Glomerular visceral epithelial cell (primary cell): Measurements from ENCODE around the gene ETNK2.
"Not testable (repeated sequence)": the region's sequence is repeated elsewhere in the genome, so short reads cannot be mapped to it uniquely, and the experiment has no call there.

Experiments
- DNase-seq: peaks from one replicate; pipeline ENCODE4 v3.0.0-alpha.2; 2016; ENCODE audit errors: extremely low spot score

The ETNK2 gene

DNA sequence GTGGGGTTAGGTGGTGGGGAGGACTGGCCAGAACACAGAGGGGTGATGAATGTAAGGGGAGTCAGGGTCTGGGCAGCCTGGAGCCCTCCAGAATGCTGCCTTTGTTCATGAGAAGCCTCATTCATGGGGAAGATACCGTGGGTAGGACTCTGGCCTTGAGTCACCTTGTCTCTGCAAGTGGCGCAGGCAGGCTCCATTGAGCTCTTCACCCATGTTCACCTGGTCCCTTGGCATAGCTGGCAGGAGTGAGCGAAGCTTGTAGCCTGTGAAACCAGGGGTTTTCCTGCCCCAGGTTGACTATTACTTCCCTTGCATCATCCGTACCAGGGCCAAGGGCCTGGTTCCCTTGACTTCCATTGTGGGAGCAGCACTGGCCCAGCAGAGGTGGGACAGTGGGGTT, 53.2 kb downstream of the ETNK2 start:
- no peak for DNase-seq

DNA sequence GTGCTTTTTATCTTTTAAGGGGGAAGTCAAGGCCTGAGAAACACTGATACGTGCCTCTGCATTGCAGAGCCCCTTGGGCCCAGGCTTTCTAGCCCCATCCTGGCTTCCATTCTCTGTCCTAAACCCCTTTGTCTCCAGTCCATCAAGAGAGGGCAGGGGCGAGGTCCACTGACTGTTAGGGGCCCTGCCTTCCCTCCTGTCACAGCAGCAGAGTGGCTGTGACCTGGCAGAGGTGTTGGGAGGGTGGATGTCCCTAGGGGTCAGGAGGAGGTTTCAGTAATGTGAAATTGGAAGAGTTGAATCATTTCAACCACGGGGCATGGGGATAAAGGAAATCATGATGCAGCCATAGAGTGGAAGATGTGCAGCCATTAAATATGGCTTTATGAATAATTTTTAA, 54.9 kb downstream of the ETNK2 start:
- DNase-seq: no peak

DNA sequence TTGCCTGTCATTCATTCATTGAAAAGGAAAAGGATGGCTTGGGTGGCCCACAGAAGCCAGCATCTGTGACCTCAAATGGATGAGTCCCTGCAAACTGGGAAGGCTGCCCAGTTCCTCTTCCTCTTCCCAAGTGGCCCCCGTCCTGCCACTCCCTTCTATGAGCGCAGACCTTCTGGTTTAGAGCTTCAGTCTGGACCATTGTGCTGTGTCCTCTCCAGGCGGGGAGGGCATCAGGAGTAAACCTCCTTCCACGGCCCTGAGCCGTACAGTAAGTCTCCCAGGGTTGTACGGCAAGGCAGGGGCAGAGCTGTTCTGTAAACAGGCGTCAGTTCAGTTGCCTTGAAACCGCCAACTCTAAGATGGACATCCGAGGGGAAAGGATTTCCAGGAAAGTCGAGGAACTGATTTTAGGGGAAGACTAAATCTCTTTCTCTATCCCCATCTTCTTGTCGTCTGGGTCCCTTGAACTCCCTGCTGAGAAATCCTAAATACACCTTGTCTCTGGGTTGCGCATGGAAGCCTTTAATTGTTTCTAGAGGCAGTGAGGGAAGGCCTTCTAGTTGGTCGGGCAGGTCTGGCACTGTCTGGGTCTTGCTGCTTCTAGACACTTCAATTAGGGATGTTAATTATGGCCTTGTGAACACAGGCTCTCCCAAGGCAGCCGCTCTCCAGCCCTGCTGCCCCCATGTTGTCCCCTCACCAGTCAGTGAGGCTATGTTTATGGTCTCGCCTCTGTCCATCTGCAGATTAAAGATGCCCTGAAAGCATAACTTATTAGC, 56.8 kb downstream of the ETNK2 start:
- no peak for DNase-seq

DNA sequence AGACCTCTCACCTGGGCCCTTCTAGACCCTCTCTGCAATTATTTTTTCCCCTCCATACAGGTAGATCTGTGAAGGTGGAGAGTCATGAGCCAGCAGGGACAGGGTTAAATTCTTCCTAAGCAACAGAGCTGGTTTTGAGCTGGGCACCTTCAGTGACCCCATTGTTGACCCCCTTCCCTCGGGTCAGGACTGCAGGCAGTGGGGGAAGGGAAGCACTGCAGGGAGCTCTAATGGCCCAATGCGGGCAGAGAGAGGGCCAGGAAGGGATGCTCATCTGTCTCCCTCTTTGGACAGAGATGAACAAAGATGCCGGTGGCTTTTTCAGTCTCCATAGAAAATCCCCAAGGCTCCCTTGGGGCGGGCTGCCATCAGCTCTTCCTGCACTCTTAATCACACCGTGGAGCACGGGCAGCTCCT, 57.5 kb downstream of the ETNK2 start:
- no peak for DNase-seq

DNA sequence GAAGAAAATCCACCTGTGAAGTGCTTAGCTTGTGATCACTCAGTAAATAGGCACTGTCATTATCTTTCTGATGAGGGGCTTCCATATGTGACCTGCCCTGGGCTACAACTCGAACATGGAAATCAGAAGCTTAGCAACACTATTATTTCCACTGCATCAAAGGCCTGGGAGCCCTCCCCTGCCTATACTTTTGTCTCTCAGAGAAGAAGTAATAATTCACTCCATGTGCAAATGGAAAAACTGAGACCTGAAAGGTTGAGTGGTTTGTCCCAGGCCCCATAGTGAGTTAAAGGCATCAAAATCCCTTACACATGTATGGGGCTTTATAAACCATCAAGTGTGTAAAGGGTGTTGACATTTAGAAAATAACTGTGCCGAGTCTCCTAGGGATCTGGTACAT, 58.1 kb downstream of the ETNK2 start:
- DNase-seq: no peak

DNA sequence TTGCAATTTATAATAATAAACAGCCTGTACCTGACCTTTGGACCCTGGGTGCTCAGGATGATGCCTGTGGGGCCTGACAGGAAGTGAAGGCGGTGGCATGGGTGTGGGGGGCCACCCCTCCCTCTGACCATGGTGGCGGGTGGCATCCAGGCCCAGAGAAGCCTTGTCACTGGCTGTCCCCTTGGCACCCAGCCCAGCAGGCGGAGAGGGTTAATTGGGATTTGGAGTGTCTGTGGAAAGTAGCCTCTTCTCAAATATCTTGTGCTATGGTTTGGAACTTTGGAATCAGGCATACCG, 58.5 kb downstream of the ETNK2 start:
- DNase-seq: peak; percentile 22

DNA sequence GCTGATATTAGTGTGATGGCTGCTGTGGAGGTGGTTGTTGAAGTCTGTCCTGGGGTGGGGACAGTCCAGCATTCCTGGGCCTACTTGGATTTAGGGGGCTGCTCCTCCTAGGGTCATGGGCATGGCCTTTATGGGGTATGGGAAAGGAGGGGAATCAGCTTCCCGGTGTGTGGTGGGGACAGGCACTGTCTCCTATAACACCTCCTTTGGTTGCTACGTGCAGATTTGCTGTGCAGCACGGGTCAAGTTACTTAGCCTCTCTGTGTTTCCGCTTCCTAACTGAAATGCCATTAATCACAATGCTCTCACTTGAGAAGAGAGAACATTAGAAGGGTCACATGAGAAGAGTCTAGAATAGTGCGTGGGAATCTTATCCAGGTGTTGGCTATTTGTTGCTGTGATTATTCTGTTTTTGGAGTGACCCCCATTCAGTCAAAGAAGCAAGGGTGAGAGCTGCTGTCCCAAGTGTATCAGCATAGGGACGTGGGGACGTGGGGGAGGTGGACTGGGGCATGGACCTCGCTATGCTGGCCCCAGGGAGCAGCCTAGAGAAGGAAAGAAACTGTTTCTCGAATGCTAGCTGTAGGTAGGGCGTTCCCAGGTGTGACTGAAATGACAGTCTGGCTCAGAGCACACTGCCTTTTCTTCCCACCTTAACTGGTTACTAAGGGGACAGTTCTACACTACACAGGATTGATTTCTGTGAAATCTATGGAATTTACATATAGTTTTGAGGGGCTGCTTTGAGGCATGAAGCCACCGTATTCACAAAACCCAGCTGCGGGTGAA, 59.0 kb downstream of the ETNK2 start:
- DNase-seq: no peak

DNA sequence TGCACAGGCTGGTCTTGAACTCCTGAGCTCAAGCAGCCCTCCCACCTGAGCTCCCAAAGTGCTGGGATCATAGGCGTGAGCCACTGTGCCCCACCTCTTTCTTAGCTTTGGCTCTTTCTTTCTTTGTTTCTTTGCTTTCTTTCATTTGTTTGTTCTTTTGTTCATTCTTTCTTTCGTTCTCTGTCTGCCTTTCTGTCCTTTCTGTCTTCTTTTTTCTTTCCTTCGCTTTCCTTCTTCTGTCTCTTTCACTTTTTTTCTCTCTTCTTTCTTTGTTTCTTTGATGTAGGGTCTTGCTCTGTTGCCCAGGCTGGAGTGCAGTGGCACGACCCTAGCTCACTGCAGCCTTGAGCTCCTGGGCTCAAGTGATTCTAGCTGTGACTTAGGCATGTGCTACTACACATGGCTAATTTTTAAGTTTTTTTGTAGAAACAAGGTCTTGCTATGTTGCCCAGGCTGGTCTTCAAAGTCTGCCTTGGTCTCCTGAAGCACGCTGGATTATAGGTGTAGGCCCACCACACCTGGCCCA, 60.0 kb downstream of the ETNK2 start:
- no peak for DNase-seq

DNA sequence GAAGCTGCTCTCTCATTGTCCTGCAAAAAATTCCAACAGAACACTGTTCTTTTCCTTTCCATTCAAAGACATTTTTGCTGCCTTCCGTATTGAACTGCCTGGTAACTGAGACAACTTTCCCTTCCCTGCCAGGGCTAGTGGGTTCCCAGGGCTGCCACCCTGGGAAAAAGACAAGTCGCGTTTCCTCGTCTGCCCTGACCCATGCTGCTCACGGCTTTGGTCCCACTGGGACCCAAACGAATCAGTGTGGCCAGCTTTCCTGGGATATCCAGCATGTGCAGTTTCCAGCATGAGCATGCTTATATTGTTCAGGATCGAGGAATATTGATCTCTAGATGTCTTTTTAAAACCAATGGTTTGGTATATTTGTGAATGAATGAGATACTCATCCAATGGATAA, 60.8 kb downstream of the ETNK2 start:
- no peak for DNase-seq

DNA sequence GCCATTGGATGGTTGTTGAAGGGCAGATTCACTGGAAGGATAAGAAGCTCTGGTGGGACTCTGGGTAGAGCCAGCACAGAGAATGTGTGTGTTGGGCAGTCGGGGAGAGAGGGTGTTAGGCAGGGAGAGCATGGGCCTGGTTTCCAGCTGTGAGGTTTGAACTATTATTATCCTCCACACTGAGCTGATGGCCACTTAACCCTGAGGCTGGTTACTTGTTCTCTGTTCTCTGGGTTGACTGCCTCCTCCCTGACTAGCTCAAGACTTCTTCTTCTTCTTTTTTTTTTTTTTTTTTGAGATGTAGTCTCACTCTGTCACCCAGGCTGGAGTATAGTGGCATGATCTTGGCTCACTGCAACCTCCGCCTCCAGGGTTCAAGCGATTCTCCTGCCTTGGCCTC, 61.7 kb downstream of the ETNK2 start:
- not testable (repeated sequence) for DNase-seq

DNA sequence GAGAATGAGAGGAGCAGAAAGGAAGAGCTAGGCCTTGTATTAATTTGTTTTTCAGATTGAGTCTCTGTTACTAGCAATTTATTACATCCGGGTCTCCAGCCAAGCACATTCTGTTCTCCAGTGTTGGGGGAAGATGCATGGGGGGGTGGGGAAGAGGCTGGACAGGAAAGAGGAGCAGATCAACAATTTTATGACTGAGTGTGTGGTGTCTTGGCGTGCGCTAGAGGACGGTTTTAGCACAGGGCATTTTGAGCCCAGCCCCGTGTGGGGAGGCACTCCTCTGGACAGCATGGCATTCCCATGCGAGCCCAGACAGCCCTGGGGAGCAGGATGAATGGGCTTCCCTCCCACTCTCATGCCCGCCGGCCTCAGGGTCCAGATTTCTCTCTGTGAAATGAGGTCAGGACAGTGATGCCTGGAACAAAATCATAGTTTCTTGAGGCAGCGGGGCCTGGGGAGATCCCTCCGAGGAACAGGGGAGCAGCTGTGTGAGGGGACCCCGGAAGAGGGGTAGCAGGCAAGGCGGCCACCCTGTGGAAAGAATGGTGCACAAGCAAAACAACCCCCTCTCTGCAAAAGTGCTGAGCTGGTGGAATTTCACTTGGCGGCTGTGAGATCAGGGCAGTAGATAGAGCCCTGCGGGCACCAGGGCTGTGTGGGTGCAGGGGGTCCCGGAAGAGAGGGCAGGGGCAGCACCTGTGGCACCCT, 62.6 kb downstream of the ETNK2 start:
- no peak for DNase-seq

DNA sequence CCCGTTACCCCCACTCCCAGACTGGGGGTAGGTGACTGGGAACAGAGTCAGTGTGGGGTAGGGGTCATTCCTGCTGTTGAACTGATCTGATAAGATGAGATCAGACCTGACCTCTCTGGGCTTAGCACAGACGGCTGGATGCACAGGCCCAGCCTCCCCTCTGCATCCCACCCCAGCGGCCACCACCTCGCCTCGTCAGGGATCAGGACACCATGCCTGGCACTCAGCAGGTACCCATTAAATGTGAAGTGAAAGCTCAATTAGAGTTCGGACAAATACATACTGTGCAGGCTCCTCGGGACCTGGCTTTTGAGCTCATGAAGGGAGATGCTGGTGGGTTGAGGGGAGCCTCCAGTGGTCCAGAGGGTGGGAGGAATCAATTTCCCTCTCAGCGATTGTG, 63.2 kb downstream of the ETNK2 start:
- no peak for DNase-seq

DNA sequence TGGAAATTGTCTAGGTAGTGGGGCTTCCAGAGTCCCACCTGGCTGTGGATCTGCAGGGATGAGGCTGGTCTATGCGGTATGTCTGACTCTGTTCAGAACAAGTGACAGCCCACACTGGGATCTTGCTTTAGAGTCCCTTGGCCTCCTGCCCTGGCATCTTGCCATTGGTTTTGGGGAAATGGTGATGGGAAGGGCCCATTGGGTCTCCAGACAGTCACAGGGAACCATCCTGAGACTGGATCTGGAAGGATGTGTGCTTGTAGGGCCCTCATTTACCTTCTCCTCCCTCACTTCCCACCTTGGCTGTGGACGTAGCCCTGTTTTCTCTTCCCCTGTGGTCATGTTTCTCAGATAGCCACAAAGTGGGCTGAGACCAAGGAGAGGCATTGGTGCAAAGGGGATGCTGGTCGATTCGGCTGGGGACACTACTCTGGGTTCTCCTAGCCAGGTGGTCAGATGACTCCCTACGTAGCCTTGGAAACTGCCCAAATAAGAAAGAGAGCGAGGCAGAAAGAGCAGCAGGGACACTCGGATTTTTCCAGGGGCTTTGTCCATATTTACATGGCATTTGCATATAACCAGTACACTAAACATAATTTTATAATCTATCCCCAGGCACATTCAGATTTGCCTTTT, 63.8 kb downstream of the ETNK2 start:
- no peak for DNase-seq

DNA sequence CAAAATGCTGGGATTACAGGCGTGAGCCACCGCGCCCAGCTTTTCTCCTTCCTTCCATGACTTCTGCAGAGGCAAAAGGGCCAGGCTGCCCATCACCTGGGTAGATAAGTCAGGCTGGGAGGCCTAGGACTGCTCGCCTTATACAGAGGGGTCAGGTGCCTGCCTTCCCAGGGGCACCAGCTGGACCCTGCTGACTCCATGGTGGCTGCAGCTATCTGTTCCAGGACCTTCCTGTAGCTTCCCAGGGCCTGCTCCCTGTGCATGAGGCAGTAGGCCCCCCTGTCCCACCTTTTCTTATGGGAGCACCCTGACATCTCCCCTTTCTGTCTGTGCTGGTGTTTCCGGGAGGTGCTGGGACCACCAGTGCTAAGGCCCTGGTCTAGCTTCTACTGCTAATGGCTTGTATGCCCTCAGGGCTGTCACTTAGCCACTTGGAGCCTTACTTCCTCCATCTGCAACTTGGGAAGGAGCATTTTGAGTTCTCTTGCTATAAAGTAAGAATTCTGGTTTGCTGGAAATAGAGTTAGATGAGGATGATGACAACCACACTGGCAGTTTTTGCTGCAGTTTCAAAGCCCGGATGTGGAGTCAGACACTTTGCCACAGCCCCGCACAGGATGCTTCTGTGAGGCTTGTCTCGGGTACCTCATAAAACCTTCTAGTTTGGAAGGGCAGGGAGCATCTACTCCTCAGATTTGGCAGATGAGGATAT, 64.5 kb downstream of the ETNK2 start:
- no peak for DNase-seq

DNA sequence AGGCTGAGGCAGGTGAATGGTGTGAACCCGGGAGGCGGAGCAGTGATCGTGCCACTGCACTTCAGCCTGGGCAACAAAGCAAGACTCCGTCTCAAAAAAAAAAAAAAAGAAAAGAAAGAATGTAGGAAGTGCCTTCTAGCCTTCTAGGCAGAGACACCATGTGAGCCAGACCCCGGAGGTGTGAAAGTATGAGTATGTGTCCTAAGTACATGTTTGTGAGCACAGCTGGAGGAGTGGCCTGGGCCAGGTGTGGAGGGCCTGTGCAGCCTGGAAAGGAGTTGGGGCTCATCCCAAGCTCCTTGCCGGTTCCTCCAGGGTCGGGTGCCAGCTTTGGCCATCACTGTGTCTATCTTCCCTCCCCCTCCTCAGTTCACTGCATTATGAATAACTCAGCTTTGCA, 66.0 kb downstream of the ETNK2 start:
- DNase-seq: no peak

DNA sequence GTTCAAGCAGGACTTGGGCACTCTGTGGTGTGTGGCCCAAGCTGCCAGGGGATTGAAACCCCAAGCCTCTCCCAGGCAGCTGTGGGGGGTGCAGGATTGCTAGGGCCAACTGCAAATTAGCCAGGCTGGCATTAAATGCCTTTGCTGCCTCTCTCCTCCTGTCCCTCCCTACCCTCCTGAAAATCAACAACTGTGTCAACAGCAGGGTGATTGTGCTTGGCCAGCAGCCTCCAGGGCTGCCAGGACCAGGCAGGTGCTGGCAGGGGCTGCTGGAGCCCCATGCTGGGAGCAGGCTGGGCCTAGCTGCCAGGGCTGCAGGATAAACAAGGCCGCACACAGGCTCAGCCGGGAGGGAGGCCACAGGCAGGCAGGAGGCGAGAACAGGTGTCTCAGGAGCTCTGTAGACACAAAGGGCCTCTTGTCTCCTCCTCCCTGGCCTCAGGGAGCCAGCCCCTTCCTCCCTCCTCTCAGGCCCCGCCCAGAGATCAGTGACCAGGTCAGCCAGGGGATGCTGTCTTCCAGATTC, 67.5 kb downstream of the ETNK2 start:
- DNase-seq: no peak

DNA sequence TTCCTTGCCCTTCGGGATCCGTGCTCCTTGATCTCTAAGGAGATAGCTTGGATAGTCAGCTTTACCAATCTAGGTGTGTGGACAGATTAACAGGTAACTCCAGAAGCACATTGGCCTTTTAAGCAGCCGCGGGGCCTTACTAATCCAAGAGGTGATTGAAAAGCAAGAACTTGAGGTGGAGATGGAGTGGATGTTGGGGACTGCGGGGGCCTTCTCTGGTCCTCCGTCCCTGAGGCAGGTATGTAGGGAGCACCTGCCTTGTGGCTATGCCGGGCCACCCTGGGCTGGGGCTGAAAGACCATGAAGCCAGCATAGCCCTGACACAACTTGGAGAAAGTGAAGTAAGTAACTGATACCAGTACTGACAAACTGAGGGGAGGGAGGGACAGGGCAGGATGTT, 68.4 kb downstream of the ETNK2 start:
- no peak for DNase-seq

DNA sequence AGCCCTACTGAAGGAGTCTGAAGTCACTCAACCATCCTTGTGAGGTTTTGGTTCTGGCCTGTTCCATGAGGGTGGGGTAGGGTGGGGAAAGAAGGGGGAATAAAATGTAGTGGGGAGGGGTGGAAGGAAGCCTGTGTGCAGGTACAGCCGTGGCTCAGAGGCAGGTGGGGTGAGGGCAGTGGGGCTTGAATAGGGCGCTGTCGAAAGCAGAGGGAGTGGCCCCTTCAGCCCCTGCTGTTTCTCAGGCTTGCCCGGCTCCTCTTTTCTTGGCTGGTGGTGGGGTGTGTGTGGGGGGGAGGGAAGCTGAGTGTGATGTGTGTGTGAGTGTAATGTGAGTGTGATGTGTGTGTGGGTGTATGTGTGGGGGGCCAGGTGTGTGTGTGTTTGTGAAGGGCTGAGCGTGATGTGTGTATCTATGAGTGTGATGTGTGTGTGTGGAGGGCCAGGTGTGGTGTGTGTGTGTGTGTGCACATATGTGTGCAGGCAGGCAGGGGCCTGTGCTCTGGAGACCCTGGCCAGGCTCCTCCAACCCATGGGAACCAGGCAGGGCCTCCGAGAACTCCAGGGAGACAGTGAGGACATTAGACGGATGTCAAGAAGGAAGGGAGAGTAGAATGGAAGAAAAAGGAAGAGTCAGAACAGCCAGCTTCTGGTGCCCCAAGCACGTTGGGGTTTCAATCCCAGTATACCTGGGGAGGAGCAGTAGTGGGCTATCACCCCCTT, 69.9 kb downstream of the ETNK2 start:
- DNase-seq: no peak

DNA sequence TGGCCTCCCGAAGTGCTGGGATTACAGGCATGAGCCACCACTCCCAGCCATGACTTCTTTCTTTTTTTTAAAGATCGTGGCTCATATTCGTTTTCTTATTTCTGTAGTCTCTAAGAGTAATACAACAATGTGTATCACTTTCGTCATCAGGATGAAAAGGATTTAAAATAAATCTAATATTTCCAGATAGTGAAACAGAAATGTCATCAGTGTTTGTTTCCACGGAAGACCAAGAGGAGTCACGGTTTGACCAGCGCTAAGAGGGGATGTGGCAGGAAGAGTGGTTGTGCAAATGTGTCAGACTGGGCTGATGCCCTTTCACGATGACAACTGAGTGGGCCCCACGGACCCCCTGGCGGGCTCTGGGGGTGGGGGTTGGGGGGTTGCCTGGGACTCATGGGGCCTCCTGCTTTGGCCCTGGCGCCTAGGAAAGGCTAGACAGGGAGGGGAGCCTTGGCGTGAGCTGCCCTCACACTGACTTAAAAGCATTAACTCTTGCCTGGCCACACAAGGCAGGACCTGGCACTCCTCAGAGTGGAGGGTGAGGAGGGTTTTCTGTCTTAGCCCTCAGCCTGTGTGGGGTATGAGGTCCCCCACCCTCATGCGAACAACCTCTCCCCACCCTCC, 70.6 kb downstream of the ETNK2 start:
- no peak for DNase-seq
